Keratinocyte (primary cell): ENCODE measurements around the gene DYNLT2.

ENCODE experiments used
- EZH2 ChIP-seq: IDR thresholded peaks from one replicate; pipeline ENCODE4 v1.6.1; 2012; ENCODE audit warnings: inconsistent platforms, mild to moderate bottlenecking, low read length, moderate library complexity
- TF ChIP-seq, protein P1 (sequence below), 3 experiments: IDR thresholded peaks in 1 of 3; conservative IDR thresholded peaks in 1 of 3; optimal IDR thresholded peaks in 1 of 3; 2 replicates in 2 of 3; 3 replicates in 1 of 3; pipeline versions ENCODE3 to v1.5.1; 2011; ENCODE audit warnings: low read length in 3 of 3, mild to moderate bottlenecking in 3 of 3, moderate library complexity in 2 of 3, control low read depth in 1 of 3, inconsistent platforms in 1 of 3; ENCODE audit not compliant: insufficient read depth in 2 of 3; ENCODE audit errors: extremely low read depth in 1 of 3

DNA sequence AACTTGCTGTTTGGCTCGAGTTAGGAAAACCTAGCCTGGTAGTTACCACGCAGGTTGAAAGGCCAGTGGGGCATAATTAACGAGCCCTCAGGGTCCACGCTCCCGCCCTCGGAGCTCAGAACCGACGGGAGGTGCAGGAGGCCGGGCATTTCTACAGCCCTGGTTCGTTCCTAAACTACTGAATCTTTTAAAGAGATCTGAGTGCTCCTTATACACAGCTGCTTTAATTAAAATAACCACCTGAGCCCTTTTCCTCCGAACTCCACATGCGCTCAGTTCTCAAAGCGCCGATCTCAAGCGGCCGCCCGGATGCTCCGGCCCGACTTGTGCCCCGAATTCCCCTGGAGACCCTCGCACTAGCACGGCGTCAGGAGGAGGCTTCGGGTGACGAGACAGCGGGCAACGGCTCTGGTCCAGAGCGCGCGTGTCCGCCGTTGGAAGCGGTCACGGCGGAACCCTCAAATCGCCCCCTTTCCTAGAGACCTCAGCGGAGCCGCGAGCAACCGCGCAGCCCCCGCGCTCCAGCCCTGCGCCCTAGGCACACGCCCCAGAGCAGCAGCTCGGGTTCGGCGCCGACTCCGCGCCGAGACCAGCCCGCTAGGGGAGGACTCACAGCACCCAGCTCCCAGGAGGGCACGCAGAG is 49.9 kb downstream of the DYNLT2 start:
- TF ChIP-seq, protein P1, sequence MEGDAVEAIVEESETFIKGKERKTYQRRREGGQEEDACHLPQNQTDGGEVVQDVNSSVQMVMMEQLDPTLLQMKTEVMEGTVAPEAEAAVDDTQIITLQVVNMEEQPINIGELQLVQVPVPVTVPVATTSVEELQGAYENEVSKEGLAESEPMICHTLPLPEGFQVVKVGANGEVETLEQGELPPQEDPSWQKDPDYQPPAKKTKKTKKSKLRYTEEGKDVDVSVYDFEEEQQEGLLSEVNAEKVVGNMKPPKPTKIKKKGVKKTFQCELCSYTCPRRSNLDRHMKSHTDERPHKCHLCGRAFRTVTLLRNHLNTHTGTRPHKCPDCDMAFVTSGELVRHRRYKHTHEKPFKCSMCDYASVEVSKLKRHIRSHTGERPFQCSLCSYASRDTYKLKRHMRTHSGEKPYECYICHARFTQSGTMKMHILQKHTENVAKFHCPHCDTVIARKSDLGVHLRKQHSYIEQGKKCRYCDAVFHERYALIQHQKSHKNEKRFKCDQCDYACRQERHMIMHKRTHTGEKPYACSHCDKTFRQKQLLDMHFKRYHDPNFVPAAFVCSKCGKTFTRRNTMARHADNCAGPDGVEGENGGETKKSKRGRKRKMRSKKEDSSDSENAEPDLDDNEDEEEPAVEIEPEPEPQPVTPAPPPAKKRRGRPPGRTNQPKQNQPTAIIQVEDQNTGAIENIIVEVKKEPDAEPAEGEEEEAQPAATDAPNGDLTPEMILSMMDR (optimal IDR thresholded peaks at IDR 0.05 in 1 of 3, IDR thresholded peaks at IDR 0.05 in 1 of 3, conservative IDR thresholded peaks at IDR 0.05 in 1 of 3; ENCODE audit: extremely low read depth in 1 of 3, insufficient read depth in 2 of 3, low read length in 3 of 3): no peak
- TF ChIP-seq EZH2: no peak
